Esophagus (tissue), 2 donors: Measurements from ENCODE around the gene RYK. TPM values are rescaled to one million over a fixed set of nuclear protein-coding genes. Genes with fewer than 3 reads are reported as not detected.

Experiments
- H3K27ac ChIP-seq, 2 donors: one replicate each; pipeline ENCODE4 v1.5.1; 2013; ENCODE audit warnings: low read depth in 2 of 2, mild to moderate bottlenecking in 2 of 2, inconsistent platforms in 1 of 2, low read length in 1 of 2, moderate library complexity in 1 of 2
- H3K27me3 ChIP-seq, 2 donors: one replicate each; pipeline ENCODE4 v1.6.1; 2013; ENCODE audit warnings: low read length in 2 of 2, control low read depth in 1 of 2, mild to moderate bottlenecking in 1 of 2; ENCODE audit not compliant: insufficient read depth in 2 of 2, control insufficient read depth in 1 of 2
- H3K36me3 ChIP-seq, 2 donors: one replicate each; pipeline ENCODE4 v1.6.1; 2013; ENCODE audit warnings: low read length in 1 of 2; ENCODE audit not compliant: control insufficient read depth in 2 of 2, insufficient read depth in 2 of 2
- H3K4me1 ChIP-seq, 2 donors: one replicate each; pipeline ENCODE4 v1.6.1; 2013; ENCODE audit warnings: low read length in 1 of 2; ENCODE audit not compliant: control insufficient read depth in 2 of 2, insufficient read depth in 2 of 2
- H3K4me3 ChIP-seq, 2 donors: one replicate each; pipeline ENCODE4 v1.5.1; 2013; ENCODE audit warnings: low read length in 2 of 2, mild to moderate bottlenecking in 2 of 2, low read depth in 1 of 2, moderate library complexity in 1 of 2
- H3K9me3 ChIP-seq, 2 donors: one replicate each; pipeline ENCODE4 v1.6.1; 2013; ENCODE audit warnings: mild to moderate bottlenecking in 2 of 2, low read depth in 1 of 2, low read length in 1 of 2, moderate library complexity in 1 of 2; ENCODE audit not compliant: control insufficient read depth in 2 of 2, insufficient read depth in 1 of 2
- WGBS, 2 donors: extraction: QIAGEN DNeasy Blood & Tissue Kit; methylation state at CpG; one replicate each; pipeline ENCODE4 v1.1.7; 2013; 5-methylcytosine and 5-hydroxymethylcytosine counted together
- polyA plus RNA-seq, 2 donors: library from polyadenylated mRNA; stranded (reverse); fragments of 200-250 nt; gene quantifications; one replicate each; pipeline ENCODE4 v1.2.3, GENCODE V29; 2013
- donor health status: healthy with polysubstance abuse.
- donor health status: Bipolar disorder and iron deficiency.

The RYK gene
- polyA plus RNA-seq, 2 donors: 24.7 to 25.4 TPM

DNA sequence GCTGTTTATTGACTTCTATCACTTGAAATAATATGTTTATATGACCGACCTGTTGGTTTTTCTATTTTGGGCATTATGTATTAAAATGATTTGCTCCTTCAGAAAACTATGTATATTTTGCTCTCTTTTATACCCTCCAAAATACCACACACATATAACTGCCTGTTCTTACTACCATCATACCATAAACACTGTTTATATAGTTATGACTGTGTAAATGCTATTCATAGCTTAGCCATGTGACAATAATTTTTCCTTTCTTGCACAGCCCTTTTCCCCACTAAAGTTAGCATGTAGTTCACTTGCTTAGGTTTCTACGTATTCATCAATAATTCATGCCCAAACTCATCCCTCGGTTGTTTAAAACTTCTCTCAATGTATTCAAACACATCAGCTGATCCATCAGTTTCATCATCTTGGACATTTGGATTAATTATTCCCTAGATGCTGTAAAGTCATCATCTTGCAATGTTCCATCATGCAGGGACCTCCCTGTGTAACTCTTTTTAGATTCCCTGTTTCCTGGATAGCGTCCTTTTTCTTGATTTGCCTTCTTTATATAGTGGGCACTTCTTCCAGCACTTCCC lies 8.2 kb upstream of the RYK start:
- H3K27ac ChIP-seq: no peak overlapping the region
- H3K27me3 ChIP-seq: no peaks in the 10 kb centered on the region
- H3K9me3 ChIP-seq: no peaks in the 10 kb centered on the region
- H3K36me3 ChIP-seq: no peaks in the 10 kb centered on the region
- no peak overlapping the region for H3K4me3 ChIP-seq
- 70 to 76% methylated on average over 4 of the region's 4 CpGs for WGBS, 2 donors
- no peaks in the 10 kb centered on the region for H3K4me1 ChIP-seq

DNA sequence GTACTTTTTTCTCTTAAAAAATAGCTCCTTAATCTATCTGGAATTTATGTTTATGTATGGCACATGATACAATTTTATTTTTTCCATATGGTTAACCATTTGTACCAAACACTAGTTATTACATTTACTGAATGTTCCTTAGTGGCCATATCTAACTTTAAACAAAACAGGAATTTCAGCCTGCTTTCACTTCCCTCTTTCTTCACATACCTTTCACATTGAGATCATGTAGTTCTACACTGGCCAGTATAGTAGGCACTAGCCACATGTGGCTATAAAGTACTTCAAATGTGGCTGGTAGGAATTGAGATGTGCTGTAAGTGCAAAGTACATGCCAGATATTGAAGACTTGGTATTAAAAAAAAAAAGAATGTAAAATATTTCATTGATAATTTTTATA lies 4.7 kb upstream of the RYK start:
- Histone ChIP-seq H3K4me1 (no peaks in the 10 kb centered on the region), H3K4me3 (no peak overlapping the region), H3K27ac (no peak overlapping the region), H3K9me3 (no peaks in the 10 kb centered on the region), H3K36me3 (no peaks in the 10 kb centered on the region), H3K27me3 (no peaks in the 10 kb centered on the region)

DNA sequence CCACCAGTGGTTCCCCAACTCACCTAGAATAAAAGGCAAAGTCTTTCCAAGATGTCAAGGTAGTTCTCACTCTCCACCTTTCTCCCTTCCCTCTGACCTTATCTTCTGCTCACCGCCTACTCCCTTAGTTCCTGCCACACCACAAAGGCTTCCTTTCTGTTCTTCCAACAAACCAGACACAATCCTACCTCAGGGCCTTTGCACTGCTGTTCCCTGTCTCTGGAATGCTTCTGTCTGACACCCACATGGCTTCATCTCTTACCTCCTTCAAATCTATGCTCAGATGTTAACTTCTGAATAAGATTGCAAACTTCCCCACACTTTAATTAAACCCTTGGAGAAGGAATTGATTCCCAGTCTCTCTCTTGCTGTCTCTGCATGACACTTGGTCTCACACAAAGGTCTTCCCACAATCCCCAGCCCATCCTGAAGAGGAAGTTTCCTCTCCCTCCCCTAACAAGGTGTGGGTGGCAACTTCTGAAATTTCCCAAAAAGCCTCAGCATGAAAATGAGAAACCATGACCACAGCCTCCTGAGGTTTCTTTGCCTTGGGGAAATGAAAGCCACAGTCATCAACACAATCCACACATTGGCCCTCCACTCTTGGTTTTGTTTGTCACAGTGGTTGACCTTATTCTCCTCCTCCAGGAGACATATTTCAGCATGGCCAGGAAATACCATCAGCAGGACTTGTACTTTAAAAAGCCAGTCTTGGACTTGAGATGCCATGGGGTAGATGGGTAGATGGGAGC lies 3.0 kb upstream of the RYK start:
- WGBS, 2 donors: 90 to 94% methylated on average over 1 of the region's 1 CpG
- H3K9me3 ChIP-seq: no peaks in the 10 kb centered on the region
- no peaks in the 10 kb centered on the region for H3K4me1 ChIP-seq
- H3K27me3 ChIP-seq: no peaks in the 10 kb centered on the region
- H3K4me3 ChIP-seq: no peak overlapping the region
- no peak overlapping the region for H3K27ac ChIP-seq
- H3K36me3 ChIP-seq: no peaks in the 10 kb centered on the region

DNA sequence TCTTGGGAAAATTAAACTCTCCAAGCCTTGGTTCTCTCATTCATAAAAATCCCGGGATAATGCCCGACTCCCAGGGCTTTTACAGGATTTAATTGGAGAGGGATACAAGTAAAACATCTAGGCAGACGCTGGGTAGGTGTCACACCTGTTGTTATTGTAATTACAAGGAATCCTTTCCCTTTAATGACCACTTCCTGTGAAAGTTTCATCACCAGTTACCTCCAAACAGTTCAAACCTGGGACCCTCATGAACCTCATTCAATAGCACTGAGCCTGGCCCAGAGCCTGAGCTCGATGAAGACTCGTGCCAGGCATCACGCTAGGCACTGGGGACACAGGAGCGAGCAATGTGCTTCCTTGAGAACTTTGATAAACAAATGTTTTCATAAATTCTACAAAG lies 2.1 kb upstream of the RYK start:
- Histone ChIP-seq H3K4me1 (no peaks in the 10 kb centered on the region), H3K9me3 (no peaks in the 10 kb centered on the region), H3K27ac (no peak overlapping the region), H3K36me3 (no peaks in the 10 kb centered on the region), H3K27me3 (no peaks in the 10 kb centered on the region), H3K4me3 (no peak overlapping the region)
- 80% methylated on average over 7 of the region's 7 CpGs for WGBS, 2 donors

DNA sequence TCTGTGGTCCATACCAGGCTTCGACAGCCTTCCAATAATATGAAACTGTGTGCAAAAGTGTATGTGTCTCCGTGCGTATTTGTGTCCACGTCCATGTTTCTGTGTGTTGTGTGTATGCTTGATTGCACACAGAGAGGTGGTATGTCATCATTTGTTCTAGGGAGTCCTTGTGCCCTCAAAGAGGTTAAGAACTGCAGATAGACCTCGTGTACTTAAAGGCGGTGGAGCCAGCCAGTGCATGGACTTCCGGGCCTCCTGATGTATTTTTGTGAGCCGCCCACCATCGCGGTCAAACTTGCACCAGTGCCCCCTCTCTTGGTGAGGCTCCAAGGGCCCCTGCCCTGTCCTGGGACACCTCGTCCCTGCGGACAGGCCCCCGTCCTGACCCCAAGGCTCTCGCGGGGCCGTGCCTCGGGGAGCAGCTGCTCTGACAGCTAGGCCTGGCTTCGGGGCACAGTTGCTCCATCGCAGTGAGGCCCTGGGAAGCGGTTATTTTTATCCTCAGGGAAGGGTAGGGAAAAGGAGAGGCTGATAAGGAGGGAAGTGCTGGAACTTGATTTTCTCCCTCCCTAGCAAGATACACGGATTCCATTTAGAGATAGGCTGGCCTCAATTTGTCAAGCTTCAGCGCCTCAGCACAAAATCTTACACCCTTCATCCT lies 1.2 kb upstream of the RYK start:
- Histone ChIP-seq H3K36me3 (no peaks in the 10 kb centered on the region), H3K4me1 (no peaks in the 10 kb centered on the region), H3K4me3 (no peak overlapping the region), H3K27me3 (no peaks in the 10 kb centered on the region), H3K9me3 (no peaks in the 10 kb centered on the region), H3K27ac (peak overlapping the region in 1 of 2 donors; percentile 4)
- WGBS, 2 donors: 77 to 81% methylated on average over 22 of the region's 22 CpGs

DNA sequence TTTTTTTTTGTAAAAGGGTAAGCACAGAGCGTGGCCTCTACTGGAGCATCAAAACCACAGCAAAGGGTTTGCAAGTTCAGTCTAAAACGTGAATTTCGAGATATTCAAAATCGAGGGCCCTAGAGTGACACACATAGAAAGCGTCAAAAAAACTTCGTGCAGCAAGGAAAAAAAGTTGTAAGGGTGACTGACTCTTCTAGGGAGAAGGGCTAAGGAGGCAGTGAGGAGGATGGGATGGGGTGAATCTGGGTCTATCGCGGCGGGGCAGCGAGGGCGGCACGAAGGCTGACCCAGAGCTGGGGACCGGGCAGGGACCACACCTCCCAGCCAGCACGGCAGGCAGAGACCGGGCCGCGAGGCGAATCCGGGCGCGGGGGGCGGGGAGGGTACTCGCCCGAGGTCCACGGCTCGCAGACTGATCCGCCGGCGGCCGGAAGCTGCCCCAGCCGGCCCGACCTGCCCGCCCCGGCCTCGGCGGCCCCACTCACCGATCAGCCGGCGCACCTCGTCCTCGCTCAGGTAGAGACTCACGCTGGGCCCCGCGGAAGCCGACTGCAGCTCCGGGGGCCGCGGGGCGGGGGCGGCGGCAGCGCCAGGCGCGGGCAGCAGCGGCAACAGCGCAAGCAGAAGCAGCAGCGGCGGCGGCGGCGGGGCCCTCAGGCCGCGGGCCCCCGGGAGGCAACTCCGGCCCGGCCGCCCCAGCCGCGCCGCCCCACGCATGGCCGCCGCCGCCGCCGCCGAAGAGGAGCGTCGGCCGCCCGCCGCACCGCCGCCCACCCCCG lies 533 bp downstream of the RYK start:
- peak overlapping the region; percentile 84 to 92 for H3K27ac ChIP-seq

DNA sequence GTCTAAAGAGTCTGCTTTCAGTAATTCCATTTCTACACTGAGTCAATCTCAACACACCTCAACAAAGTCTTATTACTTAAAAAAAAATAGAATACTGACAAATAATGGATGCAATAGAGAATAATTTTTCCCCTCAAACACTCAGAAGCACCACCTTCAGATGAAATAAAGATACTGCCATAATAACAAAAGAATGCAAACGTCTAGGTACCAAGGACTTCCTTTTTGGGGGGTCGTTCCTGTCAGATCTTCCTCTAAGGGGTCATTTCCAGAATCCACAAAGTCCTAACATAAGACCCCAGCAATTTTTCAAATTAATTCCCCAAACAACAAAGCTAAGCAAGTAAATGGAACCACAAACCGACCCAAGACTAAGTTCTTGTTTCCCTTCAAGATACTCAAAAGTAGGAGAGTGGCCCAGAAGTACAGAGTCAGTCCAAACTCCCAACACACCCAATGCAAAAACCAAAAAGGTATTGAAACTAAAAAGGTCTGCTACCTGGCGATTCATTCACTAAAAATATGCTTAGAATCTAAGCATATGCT lies 1.3 kb downstream of the RYK start:
- Histone ChIP-seq H3K4me1 (peaks cover 0 to 2% of the 10 kb centered on the region in 2 donors), H3K36me3 (no peaks in the 10 kb centered on the region), H3K27me3 (no peaks in the 10 kb centered on the region), H3K4me3 (peak overlapping the region; percentile 67 to 79), H3K9me3 (no peaks in the 10 kb centered on the region), H3K27ac (peak overlapping the region in 1 of 2 donors; percentile 31)
- WGBS, 2 donors: 6% methylated on average over 4 of the region's 4 CpGs

More for the DNA sequence above, 533 bp downstream of the RYK start:
- 0 to 1% methylated on average over 50 to 85 of the region's 85 CpGs for WGBS, 2 donors
- Histone ChIP-seq H3K4me1 (peaks cover 0 to 2% of the 10 kb centered on the region in 2 donors), H3K36me3 (no peaks in the 10 kb centered on the region), H3K27me3 (no peaks in the 10 kb centered on the region), H3K9me3 (no peaks in the 10 kb centered on the region), H3K4me3 (peak overlapping the region; percentile 67 to 79)

DNA sequence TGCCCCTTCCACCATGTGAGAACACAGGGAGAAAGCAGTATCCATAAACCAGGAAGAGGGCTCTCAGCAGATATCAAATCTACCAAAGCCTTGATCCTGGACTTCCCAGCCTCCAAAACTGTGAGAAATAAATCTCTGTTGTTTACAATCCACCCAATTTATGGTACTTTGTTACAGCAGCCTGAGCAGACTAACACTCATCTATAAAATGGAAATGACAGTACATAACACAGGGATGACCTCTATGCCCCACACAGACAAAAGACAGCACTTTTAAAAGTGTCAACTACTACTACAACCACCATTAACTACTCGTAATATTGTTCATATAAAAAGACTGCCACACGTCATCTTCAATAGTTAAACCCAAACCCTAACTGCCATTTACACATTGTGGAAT lies 5.7 kb downstream of the RYK start:
- peaks cover 2 to 5% of the 10 kb centered on the region in 2 donors for H3K4me1 ChIP-seq
- H3K27me3 ChIP-seq: no peaks in the 10 kb centered on the region
- H3K27ac ChIP-seq: no peak overlapping the region
- no peaks in the 10 kb centered on the region for H3K36me3 ChIP-seq
- no peaks in the 10 kb centered on the region for H3K9me3 ChIP-seq
- H3K4me3 ChIP-seq: no peak overlapping the region
- WGBS, 2 donors: 90 to 94% methylated on average over 2 of the region's 2 CpGs
